HepG2 (cell line): ENCODE measurements around the gene CCL16. TPM values are rescaled to one million over a fixed set of nuclear protein-coding genes. Genes with fewer than 3 reads are reported as not detected.
A peak's percentile ranks its signal among the peaks of the same experiment; 100 is the strongest.

ENCODE experiments used
- AHDC1 ChIP-seq: sonication (generic); formaldehyde crosslinking; IDR thresholded peaks from 2 replicates; pipeline ENCODE4 v1.5.1; 2020; ENCODE audit warnings: mild to moderate bottlenecking, missing genetic modification reagents, borderline replicate concordance
- ARNT2 ChIP-seq: sonication (generic); formaldehyde crosslinking; IDR thresholded peaks from 2 replicates; pipeline ENCODE4 v1.8.0; 2022; ENCODE audit warnings: mild to moderate bottlenecking, low read depth, missing genetic modification reagents, moderate library complexity
- CBX5 ChIP-seq: sonication (generic); formaldehyde crosslinking; IDR thresholded peaks from 2 replicates; pipeline ENCODE4 v1.4.0; 2020; ENCODE audit warnings: missing genetic modification reagents, borderline replicate concordance
- ELF3 ChIP-seq: IDR thresholded peaks from 2 replicates; pipeline ENCODE4 v1.6.1; 2016; ENCODE audit warnings: missing genetic modification reagents, missing compliant biosample characterization
- FOSL1 ChIP-seq: sonication (generic); formaldehyde crosslinking; IDR thresholded peaks from 2 replicates; pipeline ENCODE4 v1.9.0; 2021; ENCODE audit warnings: missing genetic modification reagents, borderline replicate concordance
- HNRNPLL ChIP-seq: fragments of 200-400 bp; formaldehyde crosslinking; IDR thresholded peaks from 2 replicates; pipeline ENCODE4 v1.6.1; 2017; ENCODE audit warnings: mild to moderate bottlenecking, low read depth, low read length; ENCODE audit not compliant: poor library complexity, severe bottlenecking
- NR3C1 ChIP-seq: sonication (generic); formaldehyde crosslinking; IDR thresholded peaks from 2 replicates; pipeline ENCODE4 v1.4.0; 2020; ENCODE audit warnings: missing genetic modification reagents
- SNAPC2 ChIP-seq: sonication (generic); formaldehyde crosslinking; IDR thresholded peaks from 2 replicates; pipeline ENCODE4 v1.8.1; 2022; ENCODE audit warnings: mild to moderate bottlenecking, missing genetic modification reagents
- SSRP1 ChIP-seq: IDR thresholded peaks from 2 replicates; pipeline ENCODE4 v1.6.1; 2016; ENCODE audit warnings: control low read depth
- ZFP1 ChIP-seq: IDR thresholded peaks from 2 replicates; pipeline ENCODE4 v1.6.1; 2016
- ZFP90 ChIP-seq: sonication (generic); formaldehyde crosslinking; IDR thresholded peaks from 2 replicates; pipeline ENCODE4 v1.8.0; 2022; ENCODE audit warnings: missing genetic modification reagents, mild to moderate bottlenecking, inconsistent platforms, borderline replicate concordance
- ZNF543 ChIP-seq: sonication (generic); formaldehyde crosslinking; IDR thresholded peaks from 2 replicates; pipeline ENCODE4 v1.4.0; 2020; ENCODE audit warnings: mild to moderate bottlenecking, missing genetic modification reagents
- ZNF883 ChIP-seq: sonication (generic); formaldehyde crosslinking; IDR thresholded peaks from 2 replicates; pipeline ENCODE4 v1.5.1; 2020; ENCODE audit warnings: mild to moderate bottlenecking, missing genetic modification reagents; ENCODE audit errors: not compliant biosample characterization
- ZNF891 ChIP-seq: sonication (generic); formaldehyde crosslinking; IDR thresholded peaks from 2 replicates; pipeline ENCODE4 v1.5.0; 2020; ENCODE audit warnings: mild to moderate bottlenecking, missing genetic modification reagents
- polyA plus RNA-seq, 8 experiments: library from polyadenylated mRNA; depleted of rRNA in 3 of 8; stranded (reverse) in 7 of 8; unstranded in 1 of 8; fragments of >200 nt; fragmentation: Illumina TruSeq in 4 of 8; extraction: Trizol in 4 of 8; gene quantifications; 2 replicates each; pipeline versions ENCODE4 v1.2.1 to v1.2.3, GENCODE V29; 2011 to 2016; ENCODE audit warnings: low read depth in 4 of 8, missing spikeins in 1 of 8, mixed read lengths in 1 of 8; ENCODE audit not compliant: insufficient read depth in 1 of 8
- total RNA-seq, 5 experiments: library from RNA; depleted of rRNA; stranded (reverse); fragments of >200 nt; fragmentation: Illumina TruSeq; extraction: Trizol; gene quantifications; 2 replicates each; pipeline ENCODE4 v1.2.3, GENCODE V29; 2016; ENCODE audit warnings: low read depth in 1 of 5
- TF ChIP-seq, protein P1 (sequence below): sonication (generic); formaldehyde crosslinking; IDR thresholded peaks from 2 replicates; pipeline ENCODE4 v1.8.0; 2022; ENCODE audit warnings: mild to moderate bottlenecking, missing genetic modification reagents, borderline replicate concordance
- TF ChIP-seq, protein P2 (sequence below): sonication (generic); formaldehyde crosslinking; IDR thresholded peaks from 2 replicates; pipeline ENCODE4 v1.5.0; 2020; ENCODE audit warnings: mild to moderate bottlenecking, missing genetic modification reagents, borderline replicate concordance

The CCL16 gene
- total and polyA plus RNA-seq, 2 of the 13 experiments (the other 11 are each of a cell fraction or from before 2014, with no cell fraction given): 2.0 to 14.7 TPM

DNA sequence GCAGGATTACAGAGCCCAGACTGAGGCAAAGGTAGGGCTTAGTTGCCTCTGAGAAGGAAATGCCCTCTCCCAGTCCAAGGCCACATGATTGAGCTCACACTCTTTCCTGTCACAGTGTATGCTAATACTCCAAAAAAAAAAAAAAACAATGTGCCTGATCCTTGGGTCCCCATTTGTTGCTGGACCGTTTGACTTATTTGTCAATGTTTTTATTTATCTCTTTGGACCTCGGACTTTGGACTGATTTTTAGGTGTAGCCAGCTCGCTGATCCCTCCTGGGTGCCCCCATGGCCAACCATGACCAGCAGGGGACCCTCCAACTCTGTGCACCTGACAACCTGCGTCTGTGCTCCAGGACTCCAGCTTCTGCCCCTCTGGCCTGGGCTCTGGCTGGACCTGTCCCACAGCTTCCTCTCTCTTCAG lies 622 bp upstream of the CCL16 start (continued):
- TF ChIP-seq AHDC1 (CRISPR knock-in tag) (0 out of 2 replicates have a peak, but pooled peaks have one; percentile 21), ARNT2 (CRISPR knock-in tag) (no peak), ZNF543 (no peak), NR3C1 (CRISPR knock-in tag) (no peak), CBX5 (CRISPR knock-in tag) (peak; percentile 70; the same call in 1 of the 2 replicates), SNAPC2 (no peak), ZFP90 (CRISPR knock-in tag) (no peak), ELF3 (CRISPR knock-in tag) (peak; percentile 59), ZFP1 (CRISPR knock-in tag) (peak; percentile 67; the same call in 1 of the 2 replicates), FOSL1 (CRISPR knock-in tag) (no peak), HNRNPLL (no peak), ZNF883 (CRISPR knock-in tag) (no peak), ZNF891 (CRISPR knock-in tag) (no peak), SSRP1 (CRISPR knock-in tag) (no peak)
- TF ChIP-seq, protein P1, sequence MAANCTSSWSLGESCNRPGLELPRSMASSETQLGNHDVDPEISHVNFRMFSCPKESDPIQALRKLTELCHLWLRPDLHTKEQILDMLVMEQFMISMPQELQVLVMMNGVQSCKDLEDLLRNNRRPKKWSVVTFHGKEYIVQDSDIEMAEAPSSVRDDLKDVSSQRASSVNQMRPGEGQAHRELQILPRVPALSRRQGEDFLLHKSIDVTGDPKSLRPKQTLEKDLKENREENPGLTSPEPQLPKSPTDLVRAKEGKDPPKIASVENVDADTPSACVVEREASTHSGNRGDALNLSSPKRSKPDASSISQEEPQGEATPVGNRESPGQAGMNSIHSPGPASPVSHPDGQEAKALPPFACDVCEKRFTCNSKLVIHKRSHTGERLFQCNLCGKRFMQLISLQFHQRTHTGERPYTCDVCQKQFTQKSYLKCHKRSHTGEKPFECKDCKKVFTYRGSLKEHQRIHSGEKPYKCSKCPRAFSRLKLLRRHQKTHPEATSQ (CRISPR knock-in tag): no peak
- TF ChIP-seq, protein P2, sequence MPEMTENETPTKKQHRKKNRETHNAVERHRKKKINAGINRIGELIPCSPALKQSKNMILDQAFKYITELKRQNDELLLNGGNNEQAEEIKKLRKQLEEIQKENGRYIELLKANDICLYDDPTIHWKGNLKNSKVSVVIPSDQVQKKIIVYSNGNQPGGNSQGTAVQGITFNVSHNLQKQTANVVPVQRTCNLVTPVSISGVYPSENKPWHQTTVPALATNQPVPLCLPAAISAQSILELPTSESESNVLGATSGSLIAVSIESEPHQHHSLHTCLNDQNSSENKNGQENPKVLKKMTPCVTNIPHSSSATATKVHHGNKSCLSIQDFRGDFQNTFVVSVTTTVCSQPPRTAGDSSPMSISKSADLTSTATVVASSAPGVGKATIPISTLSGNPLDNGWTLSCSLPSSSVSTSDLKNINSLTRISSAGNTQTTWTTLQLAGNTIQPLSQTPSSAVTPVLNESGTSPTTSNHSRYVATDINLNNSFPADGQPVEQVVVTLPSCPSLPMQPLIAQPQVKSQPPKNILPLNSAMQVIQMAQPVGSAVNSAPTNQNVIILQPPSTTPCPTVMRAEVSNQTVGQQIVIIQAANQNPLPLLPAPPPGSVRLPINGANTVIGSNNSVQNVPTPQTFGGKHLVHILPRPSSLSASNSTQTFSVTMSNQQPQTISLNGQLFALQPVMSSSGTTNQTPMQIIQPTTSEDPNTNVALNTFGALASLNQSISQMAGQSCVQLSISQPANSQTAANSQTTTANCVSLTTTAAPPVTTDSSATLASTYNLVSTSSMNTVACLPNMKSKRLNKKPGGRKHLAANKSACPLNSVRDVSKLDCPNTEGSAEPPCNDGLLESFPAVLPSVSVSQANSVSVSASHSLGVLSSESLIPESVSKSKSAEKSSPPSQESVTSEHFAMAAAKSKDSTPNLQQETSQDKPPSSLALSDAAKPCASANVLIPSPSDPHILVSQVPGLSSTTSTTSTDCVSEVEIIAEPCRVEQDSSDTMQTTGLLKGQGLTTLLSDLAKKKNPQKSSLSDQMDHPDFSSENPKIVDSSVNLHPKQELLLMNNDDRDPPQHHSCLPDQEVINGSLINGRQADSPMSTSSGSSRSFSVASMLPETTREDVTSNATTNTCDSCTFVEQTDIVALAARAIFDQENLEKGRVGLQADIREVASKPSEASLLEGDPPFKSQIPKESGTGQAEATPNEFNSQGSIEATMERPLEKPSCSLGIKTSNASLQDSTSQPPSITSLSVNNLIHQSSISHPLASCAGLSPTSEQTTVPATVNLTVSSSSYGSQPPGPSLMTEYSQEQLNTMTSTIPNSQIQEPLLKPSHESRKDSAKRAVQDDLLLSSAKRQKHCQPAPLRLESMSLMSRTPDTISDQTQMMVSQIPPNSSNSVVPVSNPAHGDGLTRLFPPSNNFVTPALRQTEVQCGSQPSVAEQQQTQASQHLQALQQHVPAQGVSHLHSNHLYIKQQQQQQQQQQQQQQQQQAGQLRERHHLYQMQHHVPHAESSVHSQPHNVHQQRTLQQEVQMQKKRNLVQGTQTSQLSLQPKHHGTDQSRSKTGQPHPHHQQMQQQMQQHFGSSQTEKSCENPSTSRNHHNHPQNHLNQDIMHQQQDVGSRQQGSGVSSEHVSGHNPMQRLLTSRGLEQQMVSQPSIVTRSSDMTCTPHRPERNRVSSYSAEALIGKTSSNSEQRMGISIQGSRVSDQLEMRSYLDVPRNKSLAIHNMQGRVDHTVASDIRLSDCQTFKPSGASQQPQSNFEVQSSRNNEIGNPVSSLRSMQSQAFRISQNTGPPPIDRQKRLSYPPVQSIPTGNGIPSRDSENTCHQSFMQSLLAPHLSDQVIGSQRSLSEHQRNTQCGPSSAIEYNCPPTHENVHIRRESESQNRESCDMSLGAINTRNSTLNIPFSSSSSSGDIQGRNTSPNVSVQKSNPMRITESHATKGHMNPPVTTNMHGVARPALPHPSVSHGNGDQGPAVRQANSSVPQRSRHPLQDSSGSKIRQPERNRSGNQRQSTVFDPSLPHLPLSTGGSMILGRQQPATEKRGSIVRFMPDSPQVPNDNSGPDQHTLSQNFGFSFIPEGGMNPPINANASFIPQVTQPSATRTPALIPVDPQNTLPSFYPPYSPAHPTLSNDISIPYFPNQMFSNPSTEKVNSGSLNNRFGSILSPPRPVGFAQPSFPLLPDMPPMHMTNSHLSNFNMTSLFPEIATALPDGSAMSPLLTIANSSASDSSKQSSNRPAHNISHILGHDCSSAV (CRISPR knock-in tag): no peak
